ENCODE data around the gene MAB21L4.

Gene MAB21L4

DNA sequence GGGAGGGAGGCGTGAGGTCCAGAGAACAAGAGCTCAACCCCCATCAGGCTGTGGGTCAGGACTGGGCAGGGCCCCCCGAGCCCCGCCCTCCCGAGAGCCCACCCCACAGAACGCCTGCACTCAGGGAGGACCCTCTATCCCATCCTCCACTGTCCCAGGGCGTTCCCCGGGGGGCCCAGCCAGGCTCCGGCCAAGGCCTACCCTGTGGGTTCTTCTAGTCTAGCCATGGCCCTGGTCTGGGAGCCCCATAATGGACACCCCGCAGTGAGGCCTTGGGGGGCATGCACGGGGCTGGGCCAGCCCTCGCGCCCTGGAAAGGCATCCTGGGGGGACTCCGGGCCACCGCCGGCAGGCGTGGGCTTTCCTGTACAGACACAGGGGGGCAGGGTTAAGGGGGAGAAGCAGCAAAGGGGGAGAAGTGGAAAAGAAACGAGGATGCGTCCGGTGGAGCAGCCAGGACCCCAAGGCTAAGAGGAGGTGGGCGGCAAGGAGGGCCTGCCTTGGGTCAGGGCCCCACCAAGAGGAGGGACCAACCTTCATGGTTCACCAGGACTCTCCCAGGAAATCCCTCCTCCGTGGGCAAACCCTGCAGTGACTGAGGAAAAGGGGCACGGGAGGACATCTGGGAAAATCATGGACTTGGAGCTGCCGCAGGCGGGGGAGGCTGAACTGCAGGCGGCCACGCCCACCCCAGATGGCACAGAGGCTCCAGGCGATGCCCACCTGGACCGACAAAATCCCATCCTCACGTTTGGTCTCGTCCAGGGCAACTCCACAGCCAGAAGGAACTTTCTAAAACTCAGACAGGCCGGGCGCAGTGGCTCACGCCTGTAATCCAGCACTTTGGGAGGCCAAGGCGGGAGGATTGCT, 7.5 kb upstream of the MAB21L4 start:
- peaks cover 1% of the 10 kb centered on the region for H3K27me3 ChIP-seq (replicated peaks; ENCODE audit: control insufficient read depth, insufficient read depth, low read length)
- DNase-seq (ENCODE audit: extremely low read depth, insufficient read length) = no peak
- TF ChIP-seq, protein P1, sequence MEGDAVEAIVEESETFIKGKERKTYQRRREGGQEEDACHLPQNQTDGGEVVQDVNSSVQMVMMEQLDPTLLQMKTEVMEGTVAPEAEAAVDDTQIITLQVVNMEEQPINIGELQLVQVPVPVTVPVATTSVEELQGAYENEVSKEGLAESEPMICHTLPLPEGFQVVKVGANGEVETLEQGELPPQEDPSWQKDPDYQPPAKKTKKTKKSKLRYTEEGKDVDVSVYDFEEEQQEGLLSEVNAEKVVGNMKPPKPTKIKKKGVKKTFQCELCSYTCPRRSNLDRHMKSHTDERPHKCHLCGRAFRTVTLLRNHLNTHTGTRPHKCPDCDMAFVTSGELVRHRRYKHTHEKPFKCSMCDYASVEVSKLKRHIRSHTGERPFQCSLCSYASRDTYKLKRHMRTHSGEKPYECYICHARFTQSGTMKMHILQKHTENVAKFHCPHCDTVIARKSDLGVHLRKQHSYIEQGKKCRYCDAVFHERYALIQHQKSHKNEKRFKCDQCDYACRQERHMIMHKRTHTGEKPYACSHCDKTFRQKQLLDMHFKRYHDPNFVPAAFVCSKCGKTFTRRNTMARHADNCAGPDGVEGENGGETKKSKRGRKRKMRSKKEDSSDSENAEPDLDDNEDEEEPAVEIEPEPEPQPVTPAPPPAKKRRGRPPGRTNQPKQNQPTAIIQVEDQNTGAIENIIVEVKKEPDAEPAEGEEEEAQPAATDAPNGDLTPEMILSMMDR (IDR thresholded peaks at IDR 0.05; ENCODE audit: insufficient read depth, low read length, poor library complexity, severe bottlenecking) = no peak
- H3K36me3 ChIP-seq (ENCODE audit: control insufficient read depth, insufficient read depth, low read length) = no peaks in the 10 kb centered on the region
- no peak overlapping the region for H3K4me3 ChIP-seq (replicated peaks; ENCODE audit: low read depth, low read length)

- TF ChIP-seq, protein P1 (IDR thresholded peaks at IDR 0.05; ENCODE audit: insufficient read depth, low read length, poor library complexity, severe bottlenecking) = no peak
These were observed 6.7 kb upstream of the MAB21L4 start for GRCh38 chr2:240902615-240903041.

GRCh38 chr2:240901986-240902614, 6.1 kb upstream of the MAB21L4 start:
- no peaks in the 10 kb centered on the region for H3K36me3 ChIP-seq (ENCODE audit: control insufficient read depth, insufficient read depth, low read length)
- peaks cover 1% of the 10 kb centered on the region for H3K27me3 ChIP-seq (replicated peaks; ENCODE audit: control insufficient read depth, insufficient read depth, low read length)
- H3K4me3 ChIP-seq (replicated peaks; ENCODE audit: low read depth, low read length) = no peak overlapping the region
- no peak for DNase-seq (ENCODE audit: extremely low read depth, insufficient read length)
- TF ChIP-seq, protein P1 (IDR thresholded peaks at IDR 0.05; ENCODE audit: insufficient read depth, low read length, poor library complexity, severe bottlenecking) = no peak

More at GRCh38 chr2:240902615-240903041, 6.7 kb upstream of the MAB21L4 start:
- H3K36me3 ChIP-seq (ENCODE audit: control insufficient read depth, insufficient read depth, low read length) = no peaks in the 10 kb centered on the region
- no peak for DNase-seq (ENCODE audit: extremely low read depth, insufficient read length)
- H3K27me3 ChIP-seq (replicated peaks; ENCODE audit: control insufficient read depth, insufficient read depth, low read length) = peaks cover 1% of the 10 kb centered on the region
- no peak overlapping the region for H3K4me3 ChIP-seq (replicated peaks; ENCODE audit: low read depth, low read length)

DNA sequence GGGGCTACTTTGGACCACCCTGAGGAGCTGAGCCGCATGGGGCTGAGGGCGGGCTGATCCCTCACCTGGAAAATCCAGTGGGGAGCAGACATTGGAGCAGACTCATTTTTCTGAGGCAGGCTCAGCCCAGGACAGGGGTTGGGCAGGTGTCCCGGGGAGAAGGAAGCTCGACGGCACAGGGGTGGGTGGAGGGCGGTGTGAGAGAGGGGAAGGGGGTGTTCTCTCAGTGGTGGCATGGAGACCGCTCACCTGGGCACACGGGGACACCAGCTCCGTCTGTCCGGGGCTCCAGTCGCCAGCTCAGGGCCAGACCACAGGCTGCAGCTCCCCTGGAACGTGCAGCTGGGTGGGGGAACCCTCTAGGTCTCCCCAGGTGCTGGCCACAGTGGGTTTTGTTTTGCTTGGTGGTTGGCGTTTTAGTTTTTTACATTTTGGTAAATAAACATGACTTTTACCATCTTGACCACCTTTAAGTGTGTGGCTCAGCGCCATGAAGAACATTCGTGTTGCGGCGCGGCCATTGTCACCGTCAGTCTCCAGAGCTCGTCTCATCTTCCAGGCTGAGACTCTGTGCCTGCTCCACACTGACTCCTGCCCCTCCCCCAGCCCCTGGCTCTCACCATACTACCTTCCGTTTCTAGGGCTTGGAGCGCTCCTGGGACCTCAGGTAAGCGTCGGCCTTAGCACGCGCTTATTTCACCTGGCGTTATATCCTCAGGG, 4.3 kb upstream of the MAB21L4 start:
- TF ChIP-seq, protein P1 (IDR thresholded peaks at IDR 0.05; ENCODE audit: insufficient read depth, low read length, poor library complexity, severe bottlenecking) = no peak
- Histone ChIP-seq H3K4me3 (replicated peaks; ENCODE audit: low read depth, low read length) (no peak overlapping the region), H3K27me3 (replicated peaks; ENCODE audit: control insufficient read depth, insufficient read depth, low read length) (no peaks in the 10 kb centered on the region; the same call in 1 of the 2 replicates), H3K36me3 (ENCODE audit: control insufficient read depth, insufficient read depth, low read length) (no peaks in the 10 kb centered on the region)
- DNase-seq (ENCODE audit: extremely low read depth, insufficient read length) = no peak

DNA sequence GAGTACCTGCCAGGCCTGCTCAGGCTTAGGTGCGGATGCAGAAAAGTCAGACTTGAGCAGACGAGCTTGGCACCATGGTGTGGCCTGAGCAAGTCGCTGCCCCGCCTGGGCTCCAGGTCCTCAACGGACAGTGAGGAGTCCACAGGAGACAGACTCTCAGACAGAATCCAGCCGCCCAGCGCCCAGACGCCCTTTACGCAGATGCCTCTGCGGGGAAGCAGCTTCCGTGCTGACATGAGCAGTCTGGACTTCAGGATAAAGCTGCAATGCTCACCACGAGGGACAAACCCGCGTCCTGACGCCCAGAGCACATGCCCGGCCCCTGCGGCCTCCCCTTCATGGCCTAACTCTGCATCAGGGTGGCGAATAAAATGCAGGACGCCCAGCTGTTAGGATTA, 3.5 kb upstream of the MAB21L4 start:
- Histone ChIP-seq H3K4me3 (replicated peaks; ENCODE audit: low read depth, low read length) (no peak overlapping the region), H3K27me3 (replicated peaks; ENCODE audit: control insufficient read depth, insufficient read depth, low read length) (no peaks in the 10 kb centered on the region; the same call in 1 of the 2 replicates), H3K36me3 (ENCODE audit: control insufficient read depth, insufficient read depth, low read length) (no peaks in the 10 kb centered on the region)
- TF ChIP-seq, protein P1 (IDR thresholded peaks at IDR 0.05; ENCODE audit: insufficient read depth, low read length, poor library complexity, severe bottlenecking) = no peak
- DNase-seq (ENCODE audit: extremely low read depth, insufficient read length) = no peak

All from GM06990 (cell line).